ENCODE data around the gene NFYC. TPM values are rescaled to one million over a fixed set of nuclear protein-coding genes. Genes with fewer than 3 reads are reported as not detected.

The NFYC gene
- total and polyA plus RNA-seq, 2 of the 8 experiments (the other 6 are each of a cell fraction or from before 2014, with no cell fraction given), result 54.1 to 124 TPM

DNA sequence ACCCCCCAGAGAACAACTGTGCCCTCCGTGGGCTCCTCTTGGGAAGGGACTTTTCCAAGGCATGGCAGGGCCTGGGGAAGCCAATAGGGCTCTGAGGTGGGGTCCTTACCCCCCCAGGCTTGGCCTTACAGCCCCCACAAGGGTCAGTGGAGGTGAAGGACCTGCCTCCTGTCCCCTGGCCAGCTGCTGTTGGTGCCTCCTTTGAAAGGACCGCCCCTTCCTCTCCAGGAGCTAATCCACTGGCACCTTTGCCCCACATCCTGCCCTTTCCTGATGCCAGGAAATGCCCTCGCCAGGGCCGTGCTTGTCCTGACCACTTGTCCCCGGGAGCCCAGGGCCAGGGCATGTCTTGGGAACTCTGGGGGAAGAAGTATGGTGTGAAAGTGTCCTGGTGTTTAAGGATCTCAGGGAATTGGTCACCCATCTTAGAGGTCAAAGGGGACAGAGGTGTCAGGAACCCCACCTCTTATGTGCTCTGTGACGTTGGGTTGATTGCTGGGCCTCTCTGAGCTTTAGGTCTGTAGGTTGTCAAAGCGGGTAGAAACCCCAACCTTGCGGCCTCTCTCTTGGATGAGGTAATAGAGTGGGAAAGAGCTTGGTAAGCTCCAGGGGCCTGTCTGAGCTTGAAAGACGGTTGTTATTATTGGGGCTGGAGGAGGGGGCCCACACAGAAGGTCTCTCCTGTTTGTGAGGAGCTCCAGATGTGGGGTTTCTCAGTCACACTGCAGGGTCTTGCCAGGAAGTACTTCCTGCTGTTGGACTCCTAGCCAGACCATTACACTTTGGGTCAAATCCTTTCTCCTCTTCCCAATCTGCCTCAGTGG, 94.9 kb downstream of the NFYC start:
- no peak overlapping the region for H3K9ac ChIP-seq (replicated peaks in 1 of 4; ENCODE audit: extremely low read depth in 1 of 4, low read depth in 3 of 4, low read length in 3 of 4)
- H2AK5ac ChIP-seq (ENCODE audit: low read depth, low read length), result no peak overlapping the region
- DNase-seq (ENCODE audit: low read depth in 1 of 2, low spot score in 2 of 2), result no peak
- H4K91ac ChIP-seq (replicated peaks; ENCODE audit: insufficient read length, low read length), result no peak overlapping the region
- H3K18ac ChIP-seq (ENCODE audit: extremely low read depth, low read length), result no peak overlapping the region
- H3K23me2 ChIP-seq (ENCODE audit: low read depth, low read length), result peaks cover 19% of the 10 kb centered on the region; the same call in 1 of the 2 replicates
- CTCF ChIA-PET (ENCODE audit: partially characterized antibody), result interaction anchor here (1.3 to 24.5 kb wide), 4 partner anchors 10 to 63 kb away, joined by 3 to 325 read pairs (median 5); no protein-coding TSS in a partner anchor
- peaks cover 0 to 20% (median 17%) of the 10 kb centered on the region in 4 experiments; a peak in 6 of 7 replicates for H3K4me1 ChIP-seq (replicated peaks in 1 of 4; ENCODE audit: control insufficient read depth in 3 of 4, insufficient read depth in 4 of 4, low read length in 3 of 4)
- POLR2A ChIA-PET (ENCODE audit: partially characterized antibody), result interaction anchor here (0.7 to 1.3 kb wide), 3 partner anchors 10 to 93 kb away, joined by 3 to 4 read pairs (median 3); no protein-coding TSS in a partner anchor
- no peaks in the 10 kb centered on the region for H3K79me2 ChIP-seq (ENCODE audit: control insufficient read depth in 1 of 2, insufficient read depth in 2 of 2, low read length in 2 of 2)
- no peaks in the 10 kb centered on the region for H3K79me1 ChIP-seq (ENCODE audit: low read depth, low read length)
- H3K27ac ChIP-seq (ENCODE audit: low read depth, low read length), result no peak overlapping the region
- H4K5ac ChIP-seq (ENCODE audit: insufficient read length, low read depth, low read length), result no peak overlapping the region
- no peak overlapping the region for H3K14ac ChIP-seq (ENCODE audit: insufficient read length)
- H3K4ac ChIP-seq (replicated peaks; ENCODE audit: insufficient read length, low read depth, low read length), result no peak overlapping the region
- no peak overlapping the region for H3K4me3 ChIP-seq (ENCODE audit: extremely low read depth in 1 of 4, insufficient read depth in 2 of 4, low read depth in 3 of 4, low read length in 4 of 4)
- no peak overlapping the region for H2BK12ac ChIP-seq (ENCODE audit: low read depth, low read length)
- no peak overlapping the region for H3K23ac ChIP-seq (ENCODE audit: insufficient read length)
- no peak overlapping the region for H3K56ac ChIP-seq (replicated peaks; ENCODE audit: insufficient read length, low read depth, low read length)
- H3K9me3 ChIP-seq (ENCODE audit: insufficient read depth in 2 of 2, low read depth in 1 of 2, low read length in 1 of 2), result no peaks in the 10 kb centered on the region
- H2AFZ ChIP-seq (ENCODE audit: low read length), result no peak overlapping the region
- H4K8ac ChIP-seq (ENCODE audit: extremely low read depth, insufficient read depth, low read length), result no peak overlapping the region
- H2BK15ac ChIP-seq (ENCODE audit: low read length), result no peak overlapping the region
- H2BK120ac ChIP-seq (replicated peaks; ENCODE audit: low read depth, low read length), result no peak overlapping the region
- H2BK20ac ChIP-seq (ENCODE audit: low read length), result no peak overlapping the region
- peaks cover 2 to 7% of the 10 kb centered on the region in 2 experiments for H4K20me1 ChIP-seq (replicated peaks in 1 of 2; ENCODE audit: control insufficient read depth in 1 of 2, insufficient read depth in 2 of 2, low read length in 2 of 2)
- peaks cover 0 to 28% (median 23%) of the 10 kb centered on the region in 4 experiments; a peak in 6 of 7 replicates for H3K27me3 ChIP-seq (replicated peaks in 1 of 4; ENCODE audit: control insufficient read depth in 3 of 4, extremely low read depth in 1 of 4, insufficient read depth in 3 of 4, low read length in 3 of 4)
- H3K4me2 ChIP-seq (ENCODE audit: insufficient read depth in 1 of 2, low read depth in 2 of 2, low read length in 2 of 2), result no peak overlapping the region
- no peaks in the 10 kb centered on the region for H3K36me3 ChIP-seq (ENCODE audit: control insufficient read depth in 2 of 4, insufficient read depth in 4 of 4, low read length in 3 of 4)
- no peak overlapping the region for H2BK5ac ChIP-seq (ENCODE audit: low read depth, low read length)
- WGBS, 2 experiments (ENCODE audit: extremely low coverage in 1 of 2, insufficient coverage in 1 of 2, insufficient read length in 1 of 2, insufficient replicate concordance in 2 of 2, low coverage in 1 of 2, low lambda C conversion rate in 2 of 2, missing lambda C conversion rate in 1 of 2), result 89% methylated on average over 9 of the region's 9 CpGs; no CpG with 5 or more reads in 1 of the 2 experiments
- no peak for FAIRE-seq
- TF ChIP-seq ATF2 (IDR thresholded peaks at IDR 0.05; ENCODE audit: low read length) (no peak), BACH1 (IDR thresholded peaks at IDR 0.05; ENCODE audit: low read length) (no peak), USF2 (IDR thresholded peaks at IDR 0.05; ENCODE audit: low read length) (no peak), TBP (IDR thresholded peaks at IDR 0.05; ENCODE audit: low read depth, low read length) (no peak), FOSL1 (IDR thresholded peaks at IDR 0.05; ENCODE audit: insufficient read depth, low read depth, low read length) (no peak), POLR2AphosphoS5 (IDR thresholded peaks at IDR 0.05; ENCODE audit: low read depth, low read length) (no peak), TEAD4 (IDR thresholded peaks at IDR 0.05; ENCODE audit: low read depth, low read length) (no peak)
